ENCODE data around the gene EYA2. TPM values are rescaled to one million over a fixed set of nuclear protein-coding genes. Genes with fewer than 3 reads are reported as not detected.

The EYA2 gene
- total and polyA plus RNA-seq, 2 of the 4 experiments (the other 2 are of a cell fraction): 2.3 to 5.4 TPM

DNA sequence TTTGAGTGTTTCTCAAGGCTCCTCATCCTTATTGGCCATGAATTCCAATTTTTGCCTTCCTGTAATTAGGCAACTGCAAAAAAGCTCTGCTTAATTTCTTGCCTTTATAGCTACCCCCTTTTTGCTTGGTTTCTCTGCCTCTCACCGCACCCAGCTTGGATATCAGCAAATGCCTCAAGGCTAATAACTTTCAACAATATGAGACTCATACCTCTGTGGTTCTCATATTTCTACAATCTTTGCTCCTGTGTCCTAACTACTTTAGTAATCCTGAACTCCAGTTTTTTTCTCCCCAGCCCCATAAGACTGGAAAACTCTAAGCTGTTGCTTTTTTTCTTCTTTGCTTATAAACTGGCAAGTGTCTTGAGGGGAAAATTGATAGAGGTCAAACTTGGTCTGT is 88.8 kb downstream of the EYA2 start:
- Histone ChIP-seq H3K14ac (replicated peaks; ENCODE audit: low read depth, low read length) (no peak overlapping the region), H3K4me2 (ENCODE audit: low read depth, low read length) (no peak overlapping the region), H2BK5ac (ENCODE audit: low read depth, low read length, poor library complexity, severe bottlenecking) (no peak overlapping the region), H3K23ac (ENCODE audit: low read depth, low read length) (no peak overlapping the region), H2BK15ac (ENCODE audit: low read depth, low read length) (no peak overlapping the region), H3K27me3 (ENCODE audit: control insufficient read depth, insufficient read depth, low read length) (no peaks in the 10 kb centered on the region), H4K5ac (ENCODE audit: low read depth, low read length) (no peak overlapping the region), H2AK5ac (ENCODE audit: low read depth, low read length) (no peak overlapping the region), H2BK120ac (ENCODE audit: low read depth, low read length) (no peak overlapping the region), H4K20me1 (ENCODE audit: insufficient read depth, low read length) (0 out of 2 replicates have a peak, but pooled peaks cover 3% of the 10 kb centered on the region), H2AFZ (replicated peaks; ENCODE audit: low read length, poor library complexity) (no peak overlapping the region), H3K79me1 (ENCODE audit: low read depth in 1 of 2, low read length in 2 of 2) (no peaks in the 10 kb centered on the region; a peak in 1 of 4 replicates), H4K8ac (ENCODE audit: low read depth in 2 of 2, low read length in 2 of 2) (no peak overlapping the region), H3K4me1 (ENCODE audit: control insufficient read depth, insufficient read depth, low read length) (peaks cover 2% of the 10 kb centered on the region), H4K91ac (ENCODE audit: insufficient read depth, low read depth, low read length) (no peak overlapping the region), H3K36me3 (ENCODE audit: control insufficient read depth, insufficient read depth, low read length) (no peaks in the 10 kb centered on the region), H3K9me1 (ENCODE audit: insufficient read depth, low read length) (peaks cover 3% of the 10 kb centered on the region; the same call in 1 of the 2 replicates), H3K27ac (ENCODE audit: insufficient read depth, low read length) (no peak overlapping the region), H3K56ac (ENCODE audit: extremely low read depth, insufficient read depth, low read length) (no peak overlapping the region), H2BK20ac (ENCODE audit: low read depth, low read length) (no peak overlapping the region), H3K9me3 (ENCODE audit: control insufficient read depth, insufficient read depth, low read length) (no peaks in the 10 kb centered on the region; the same call in 1 of the 2 replicates), H3K9ac (ENCODE audit: low read depth, low read length) (no peak overlapping the region), H3K18ac (ENCODE audit: low read depth, low read length) (no peak overlapping the region), H2AK9ac (replicated peaks; ENCODE audit: low read depth, low read length, poor library complexity) (no peak overlapping the region), H3K4ac (ENCODE audit: low read depth, low read length) (no peak overlapping the region), H3K4me3 (ENCODE audit: insufficient read depth, low read depth, low read length) (no peak overlapping the region)
- intact Hi-C loops (cut with micrococcal nuclease): no loop called here
- DNase-seq: no peak
- CTCF ChIA-PET: interaction anchor here (0.6 kb wide), 1 partner anchor 1988 kb away, joined by 3 read pairs; no protein-coding TSS in a partner anchor
- ATAC-seq (ENCODE audit: low read depth): no peak
- in situ Hi-C loops (cut with MboI; ENCODE audit: low sequenced_read_pairs): no loop called here
- 100% methylated on average over 1 of the region's 1 CpG; no CpG with 5 or more reads in 1 of the 2 experiments for WGBS, 2 experiments (ENCODE audit: extremely low coverage in 2 of 2, insufficient read length in 1 of 2)
- POLR2A ChIA-PET (ENCODE audit: unreplicated experiment): no interaction called here
- TF ChIP-seq MAFK (IDR thresholded peaks at IDR 0.05; ENCODE audit: low read depth, low read length) (no peak), MAZ (IDR thresholded peaks at IDR 0.05; ENCODE audit: borderline replicate concordance, low read depth, low read length) (no peak), FOS (IDR thresholded peaks at IDR 0.05; ENCODE audit: low read depth, low read length) (no peak), RAD21 (IDR thresholded peaks at IDR 0.05; ENCODE audit: low read length) (no peak), CHD1 (IDR thresholded peaks at IDR 0.05; ENCODE audit: low read depth, low read length) (no peak), NFE2L2 (IDR thresholded peaks at IDR 0.05; ENCODE audit: low read depth, low read length) (no peak), RCOR1 (IDR thresholded peaks at IDR 0.05; ENCODE audit: insufficient replicate concordance, low read length) (no peak), RFX5 (IDR thresholded peaks at IDR 0.05; ENCODE audit: low read depth, low read length) (no peak), MXI1 (IDR thresholded peaks at IDR 0.05; ENCODE audit: borderline replicate concordance, low read depth, low read length) (no peak), POLR2A (IDR thresholded peaks at IDR 0.05; ENCODE audit: low read depth, low read length) (no peak), BHLHE40 (IDR thresholded peaks at IDR 0.05; ENCODE audit: low read depth, low read length) (no peak), CEBPB (IDR thresholded peaks at IDR 0.05; ENCODE audit: low read depth, low read length) (no peak)
- TF ChIP-seq, protein P1, sequence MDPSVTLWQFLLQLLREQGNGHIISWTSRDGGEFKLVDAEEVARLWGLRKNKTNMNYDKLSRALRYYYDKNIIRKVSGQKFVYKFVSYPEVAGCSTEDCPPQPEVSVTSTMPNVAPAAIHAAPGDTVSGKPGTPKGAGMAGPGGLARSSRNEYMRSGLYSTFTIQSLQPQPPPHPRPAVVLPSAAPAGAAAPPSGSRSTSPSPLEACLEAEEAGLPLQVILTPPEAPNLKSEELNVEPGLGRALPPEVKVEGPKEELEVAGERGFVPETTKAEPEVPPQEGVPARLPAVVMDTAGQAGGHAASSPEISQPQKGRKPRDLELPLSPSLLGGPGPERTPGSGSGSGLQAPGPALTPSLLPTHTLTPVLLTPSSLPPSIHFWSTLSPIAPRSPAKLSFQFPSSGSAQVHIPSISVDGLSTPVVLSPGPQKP (IDR thresholded peaks at IDR 0.05; ENCODE audit: borderline replicate concordance, low read depth, low read length): no peak
- dilution Hi-C loops (cut with HindIII; ENCODE audit: low sequenced_read_pairs, unreplicated experiment): no loop called here
- BruUV-seq (replicated peaks): no TSS peak

All from IMR-90 (cell line).